SK-N-SH treated with all-trans-retinoic acid at 6 μM for 48 hours (cell line): ENCODE data around the gene CH25H.

Experiments
- ATAC-seq: fragments of 200-7000 bp; cut with Tn5 transposase; 3 replicates; pipeline ENCODE4 v1.9.1; 2020; ENCODE audit warnings: mild to moderate bottlenecking, moderate library complexity
- ARNTL ChIP-seq: fragments of 450-650 bp; formaldehyde crosslinking; IDR thresholded peaks from 2 replicates; pipeline ENCODE4 v1.5.0; 2020; ENCODE audit warnings: low read depth, mild to moderate bottlenecking, moderate library complexity, borderline replicate concordance
- BACH2 ChIP-seq: fragments of 250-450 bp; sonication (Bioruptor Pico); IDR thresholded peaks from 2 replicates; pipeline ENCODE4 v1.9.0; 2021; ENCODE audit warnings: mild to moderate bottlenecking, borderline replicate concordance
- CSDC2 ChIP-seq: fragments of 250-450 bp; sonication (Bioruptor Pico); IDR thresholded peaks from 2 replicates; pipeline ENCODE4 v1.5.0; 2020; ENCODE audit warnings: mild to moderate bottlenecking, moderate library complexity
- CSRNP3 ChIP-seq: fragments of 250-450 bp; sonication (Bioruptor Pico); IDR thresholded peaks from 2 replicates; pipeline ENCODE4 v1.5.1; 2021; ENCODE audit warnings: mild to moderate bottlenecking, moderate library complexity
- ESRRG ChIP-seq: fragments of 250-450 bp; sonication (Bioruptor Pico); IDR thresholded peaks from 2 replicates; pipeline ENCODE4 v1.6.1; 2021; ENCODE audit warnings: mild to moderate bottlenecking
- ISL1 ChIP-seq: fragments of 250-450 bp; sonication (Bioruptor Pico); IDR thresholded peaks from 2 replicates; pipeline ENCODE4 v2.1.2; 2022; ENCODE audit warnings: mild to moderate bottlenecking, moderate library complexity
- OSR1 ChIP-seq: fragments of 250-450 bp; sonication (Bioruptor Pico); IDR thresholded peaks from 2 replicates; pipeline ENCODE4 v1.8.0; 2022; ENCODE audit warnings: moderate library complexity, mild to moderate bottlenecking, inconsistent platforms
- PATZ1 ChIP-seq: fragments of 250-450 bp; sonication (Bioruptor Pico); IDR thresholded peaks from 2 replicates; pipeline ENCODE4 v1.8.0; 2020; ENCODE audit warnings: mild to moderate bottlenecking, moderate library complexity, borderline replicate concordance
- POU6F1 ChIP-seq: fragments of 250-450 bp; sonication (Bioruptor Pico); IDR thresholded peaks from 2 replicates; pipeline ENCODE4 v1.8.0; 2021; ENCODE audit warnings: low read depth, mild to moderate bottlenecking, moderate library complexity, borderline replicate concordance
- PPARA ChIP-seq: fragments of 250-450 bp; sonication (Bioruptor Pico); IDR thresholded peaks from 2 replicates; pipeline ENCODE4 v1.5.0; 2020; ENCODE audit warnings: mild to moderate bottlenecking, borderline replicate concordance
- RARB ChIP-seq: fragments of 250-450 bp; sonication (Bioruptor Pico); IDR thresholded peaks from 2 replicates; pipeline ENCODE4 v1.8.0; 2021; ENCODE audit warnings: mild to moderate bottlenecking, moderate library complexity
- SNAI2 ChIP-seq: fragments of 250-450 bp; sonication (Bioruptor Pico); IDR thresholded peaks from 2 replicates; pipeline ENCODE4 v1.5.0; 2020; ENCODE audit warnings: mild to moderate bottlenecking, moderate library complexity
- TCF4 ChIP-seq: fragments of 250-450 bp; sonication (Bioruptor Pico); IDR thresholded peaks from 2 replicates; pipeline ENCODE4 v1.8.0; 2021; ENCODE audit warnings: mild to moderate bottlenecking, moderate library complexity, borderline replicate concordance
- TOX ChIP-seq: fragments of 250-450 bp; sonication (Bioruptor Pico); IDR thresholded peaks from 2 replicates; pipeline ENCODE4 v1.8.0; 2021; ENCODE audit warnings: mild to moderate bottlenecking, moderate library complexity, borderline replicate concordance
- TSHZ2 ChIP-seq: fragments of 250-450 bp; sonication (Bioruptor Pico); IDR thresholded peaks from 2 replicates; pipeline ENCODE4 v1.5.0; 2020; ENCODE audit warnings: mild to moderate bottlenecking, moderate library complexity
- ZC3H10 ChIP-seq: fragments of 250-450 bp; sonication (Bioruptor Pico); IDR thresholded peaks from 2 replicates; pipeline ENCODE4 v1.5.1; 2021; ENCODE audit warnings: mild to moderate bottlenecking, moderate library complexity
- ZFP3 ChIP-seq: fragments of 250-450 bp; sonication (Bioruptor Pico); IDR thresholded peaks from 2 replicates; pipeline ENCODE4 v1.5.0; 2020; ENCODE audit warnings: mild to moderate bottlenecking, moderate library complexity
- ZNF565 ChIP-seq: fragments of 450-650 bp; formaldehyde crosslinking; conservative IDR thresholded peaks from 2 replicates; pipeline ENCODE4 v1.5.0; 2020; ENCODE audit warnings: low read depth, mild to moderate bottlenecking, moderate library complexity
- ZNF8 ChIP-seq: fragments of 450-650 bp; formaldehyde crosslinking; IDR thresholded peaks from 2 replicates; pipeline ENCODE4 v1.5.0; 2020; ENCODE audit warnings: mild to moderate bottlenecking, moderate library complexity

Gene CH25H

GRCh38 chr10:89184638-89185037, 22.5 kb downstream of the CH25H start (continued):
- no peak for TF ChIP-seq ARNTL
- no peak for TF ChIP-seq BACH2 (CRISPR knock-in tag)

- ATAC-seq: no peak
- TF ChIP-seq SNAI2 (CRISPR knock-in tag) (no peak), ISL1 (CRISPR knock-in tag) (no peak), ARNTL (no peak), CSDC2 (CRISPR knock-in tag) (no peak), TCF4 (CRISPR knock-in tag) (no peak), ZFP3 (CRISPR knock-in tag) (no peak), PPARA (CRISPR knock-in tag) (no peak)
Observed at GRCh38 chr10:89183571-89183970, 23.5 kb downstream of the CH25H start.

- TF ChIP-seq ZC3H10 (no peak), OSR1 (CRISPR knock-in tag) (no peak), CSDC2 (CRISPR knock-in tag) (no peak), PATZ1 (CRISPR knock-in tag) (no peak), ZNF565 (CRISPR knock-in tag) (no peak), ZFP3 (CRISPR knock-in tag) (no peak), RARB (CRISPR knock-in tag) (no peak), ARNTL (no peak)
- no peak for ATAC-seq
Observed at GRCh38 chr10:89182894-89183293, 24.2 kb downstream of the CH25H start.

- no peak for TF ChIP-seq PATZ1 (CRISPR knock-in tag)
- TF ChIP-seq OSR1 (CRISPR knock-in tag): no peak
- no peak for TF ChIP-seq ZC3H10
- TF ChIP-seq ESRRG (CRISPR knock-in tag): no peak
- no peak for TF ChIP-seq TSHZ2 (CRISPR knock-in tag)
- no peak for TF ChIP-seq ZNF8 (CRISPR knock-in tag)
- TF ChIP-seq POU6F1: no peak
- no peak for TF ChIP-seq RARB (CRISPR knock-in tag)
- no peak for TF ChIP-seq SNAI2 (CRISPR knock-in tag)
- no peak for TF ChIP-seq BACH2 (CRISPR knock-in tag)
- TF ChIP-seq ARNTL: no peak
- no peak for TF ChIP-seq TOX (CRISPR knock-in tag)
- no peak for TF ChIP-seq CSRNP3
- no peak for ATAC-seq
Observed at GRCh38 chr10:89175816-89176215, 31.3 kb downstream of the CH25H start.
